ENCODE data around the gene VGLL2. TPM values are rescaled to one million over a fixed set of nuclear protein-coding genes. Genes with fewer than 3 reads are reported as not detected.
"Not testable (repeated sequence)": the region's sequence is repeated elsewhere in the genome, so short reads cannot be mapped to it uniquely, and the experiment has no call there.

VGLL2 gene
- total and polyA plus RNA-seq, 2 of the 13 experiments (the other 11 are each of a cell fraction or from before 2014, with no cell fraction given): not detected

GRCh38 chr6:117237561-117237960 lies 27.8 kb upstream of the VGLL2 start:
- WGBS (ENCODE audit: low lambda C conversion rate): 42% methylated on average over 2 of the region's 2 CpGs
- no peaks in the 10 kb centered on the region for H4K20me1 ChIP-seq (ENCODE audit: insufficient read depth, low read length)
- intact Hi-C loops (cut with micrococcal nuclease; ENCODE audit: unreplicated experiment): no loop called here
- DNase-seq (ENCODE audit: low spot score) (no peak), FAIRE-seq (no peak), ATAC-seq (no peak)
- H3K27me3 ChIP-seq (ENCODE audit: control insufficient read depth in 1 of 2, insufficient read depth in 2 of 2, low read length in 2 of 2): no peaks in the 10 kb centered on the region
- in situ Hi-C loops (cut with HindIII; ENCODE audit: extremely low pct_ligation_motif_present, low pct_unique_long_range_greater_than_20kb): no loop called here
- H3K4me1 ChIP-seq (ENCODE audit: insufficient read depth, low read length): no peaks in the 10 kb centered on the region
- CTCF ChIA-PET (ENCODE audit: low intra/inter-chr PET ratio, low total read pairs): no interaction called here
- H3K4me2 ChIP-seq (ENCODE audit: low read depth, low read length): no peak overlapping the region
- no peak overlapping the region for H3K27ac ChIP-seq (ENCODE audit: extremely low read length, insufficient read depth, low read length)
- no peak overlapping the region for H2AFZ ChIP-seq (ENCODE audit: low read length)
- no TSS peak for BruUV-seq (replicated peaks)
- no peaks in the 10 kb centered on the region for H3K79me2 ChIP-seq (ENCODE audit: insufficient read depth, low read length)
- no peak overlapping the region for H3K4me3 ChIP-seq (replicated peaks in 1 of 3; ENCODE audit: insufficient read depth in 1 of 3, low read depth in 2 of 3, low read length in 3 of 3)
- no peaks in the 10 kb centered on the region for H3K9me3 ChIP-seq (ENCODE audit: low read length)
- no peak overlapping the region for H3K9ac ChIP-seq (ENCODE audit: insufficient read depth, low read depth, low read length)
- POLR2A ChIA-PET: no interaction called here
- H3K36me3 ChIP-seq (replicated peaks in 1 of 2; ENCODE audit: control insufficient read depth in 1 of 2, insufficient read depth in 2 of 2, low read length in 2 of 2): no peaks in the 10 kb centered on the region
- TF ChIP-seq TBX2 (CRISPR knock-in tag; IDR thresholded peaks at IDR 0.05; ENCODE audit: borderline replicate concordance) (no peak), ZNF296 (CRISPR knock-in tag; conservative IDR thresholded peaks at IDR 0.05) (no peak), ZFP36L2 (CRISPR knock-in tag; IDR thresholded peaks at IDR 0.05) (no peak), ZMAT5 (CRISPR knock-in tag; IDR thresholded peaks at IDR 0.05; ENCODE audit: borderline replicate concordance, low read depth) (no peak), MTA3 (CRISPR knock-in tag; IDR thresholded peaks at IDR 0.05) (no peak)

- WGBS (ENCODE audit: low lambda C conversion rate): 61% methylated on average over 12 of the region's 13 CpGs
These were observed 20.8 kb upstream of the VGLL2 start for GRCh38 chr6:117244571-117244970.

GRCh38 chr6:117244979-117245378 lies 20.4 kb upstream of the VGLL2 start:
- H3K4me2 ChIP-seq (ENCODE audit: low read depth, low read length); POLR2A ChIA-PET; in situ Hi-C loops (cut with HindIII; ENCODE audit: extremely low pct_ligation_motif_present, low pct_unique_long_range_greater_than_20kb); H3K27me3 ChIP-seq (ENCODE audit: control insufficient read depth in 1 of 2, insufficient read depth in 2 of 2, low read length in 2 of 2); H2AFZ ChIP-seq (ENCODE audit: low read length); DNase-seq (ENCODE audit: low spot score); H3K9ac ChIP-seq (ENCODE audit: insufficient read depth, low read depth, low read length); FAIRE-seq; H4K20me1 ChIP-seq (ENCODE audit: insufficient read depth, low read length); H3K79me2 ChIP-seq (ENCODE audit: insufficient read depth, low read length); H3K4me3 ChIP-seq (replicated peaks in 1 of 3; ENCODE audit: insufficient read depth in 1 of 3, low read depth in 2 of 3, low read length in 3 of 3); H3K27ac ChIP-seq (ENCODE audit: extremely low read length, insufficient read depth, low read length); intact Hi-C loops (cut with micrococcal nuclease; ENCODE audit: unreplicated experiment); ATAC-seq; CTCF ChIA-PET (ENCODE audit: low intra/inter-chr PET ratio, low total read pairs); BruUV-seq (replicated peaks); H3K4me1 ChIP-seq (ENCODE audit: insufficient read depth, low read length); H3K9me3 ChIP-seq (ENCODE audit: low read length); H3K36me3 ChIP-seq (replicated peaks in 1 of 2; ENCODE audit: control insufficient read depth in 1 of 2, insufficient read depth in 2 of 2, low read length in 2 of 2): not testable (repeated sequence)
- WGBS (ENCODE audit: low lambda C conversion rate): 55% methylated on average over 14 of the region's 20 CpGs

More at GRCh38 chr6:117244571-117244970, 20.8 kb upstream of the VGLL2 start:
- H3K9me3 ChIP-seq (ENCODE audit: low read length); CTCF ChIA-PET (ENCODE audit: low intra/inter-chr PET ratio, low total read pairs); H3K36me3 ChIP-seq (replicated peaks in 1 of 2; ENCODE audit: control insufficient read depth in 1 of 2, insufficient read depth in 2 of 2, low read length in 2 of 2); in situ Hi-C loops (cut with HindIII; ENCODE audit: extremely low pct_ligation_motif_present, low pct_unique_long_range_greater_than_20kb); H3K4me1 ChIP-seq (ENCODE audit: insufficient read depth, low read length); H3K4me2 ChIP-seq (ENCODE audit: low read depth, low read length); H3K27me3 ChIP-seq (ENCODE audit: control insufficient read depth in 1 of 2, insufficient read depth in 2 of 2, low read length in 2 of 2); H4K20me1 ChIP-seq (ENCODE audit: insufficient read depth, low read length); H3K79me2 ChIP-seq (ENCODE audit: insufficient read depth, low read length); H3K4me3 ChIP-seq (replicated peaks in 1 of 3; ENCODE audit: insufficient read depth in 1 of 3, low read depth in 2 of 3, low read length in 3 of 3); intact Hi-C loops (cut with micrococcal nuclease; ENCODE audit: unreplicated experiment); DNase-seq (ENCODE audit: low spot score); ATAC-seq; POLR2A ChIA-PET; FAIRE-seq; H3K9ac ChIP-seq (ENCODE audit: insufficient read depth, low read depth, low read length); H2AFZ ChIP-seq (ENCODE audit: low read length); BruUV-seq (replicated peaks); H3K27ac ChIP-seq (ENCODE audit: extremely low read length, insufficient read depth, low read length): not testable (repeated sequence)
